ENCODE results near the gene ADAMTS9.

Gene ADAMTS9

GRCh38 chr3:64533617-64534317, 154.0 kb downstream of the ADAMTS9 start:
- DNase-seq (ENCODE audit: low read depth) = no peak

GRCh38 chr3:64530434-64531049, 157.3 kb downstream of the ADAMTS9 start:
- DNase-seq (ENCODE audit: low read depth) = no peak

- DNase-seq (ENCODE audit: low read depth) = no peak
These were observed 164.5 kb downstream of the ADAMTS9 start for GRCh38 chr3:64523324-64523723.

GRCh38 chr3:64520334-64520733, 167.5 kb downstream of the ADAMTS9 start:
- no peak for DNase-seq (ENCODE audit: low read depth)

GRCh38 chr3:64518950-64519349, 168.8 kb downstream of the ADAMTS9 start:
- DNase-seq (ENCODE audit: low read depth) = no peak

GRCh38 chr3:64518496-64518895, 169.3 kb downstream of the ADAMTS9 start:
- no peak for DNase-seq (ENCODE audit: low read depth)

GRCh38 chr3:64514889-64515288, 172.9 kb downstream of the ADAMTS9 start:
- no peak for DNase-seq (ENCODE audit: low read depth)

GRCh38 chr3:64509206-64509605, 178.6 kb downstream of the ADAMTS9 start:
- no peak for DNase-seq (ENCODE audit: low read depth)

GRCh38 chr3:64508140-64508539, 179.7 kb downstream of the ADAMTS9 start:
- no peak for DNase-seq (ENCODE audit: low read depth)

- DNase-seq (ENCODE audit: low read depth) = no peak
These were observed 181.5 kb downstream of the ADAMTS9 start for GRCh38 chr3:64506255-64506654.

GRCh38 chr3:64505419-64505818, 182.4 kb downstream of the ADAMTS9 start:
- DNase-seq (ENCODE audit: low read depth) = no peak

- DNase-seq (ENCODE audit: low read depth) = no peak
These were observed 185.5 kb downstream of the ADAMTS9 start for GRCh38 chr3:64502284-64502683.

- DNase-seq (ENCODE audit: low read depth) = no peak
These were observed 186.4 kb downstream of the ADAMTS9 start for GRCh38 chr3:64501298-64501906.

GRCh38 chr3:64496786-64497490, 190.9 kb downstream of the ADAMTS9 start:
- no peak for DNase-seq (ENCODE audit: low read depth)

GRCh38 chr3:64495781-64496334, 191.9 kb downstream of the ADAMTS9 start:
- no peak for DNase-seq (ENCODE audit: low read depth)

GRCh38 chr3:64495121-64495780, 192.5 kb downstream of the ADAMTS9 start:
- no peak for DNase-seq (ENCODE audit: low read depth)

- DNase-seq (ENCODE audit: low read depth) = no peak
These were observed 193.3 kb downstream of the ADAMTS9 start for GRCh38 chr3:64494526-64494925.

- DNase-seq (ENCODE audit: low read depth) = no peak
These were observed 194.7 kb downstream of the ADAMTS9 start for GRCh38 chr3:64493149-64493548.

- no peak for DNase-seq (ENCODE audit: low read depth)
These were observed 196.0 kb downstream of the ADAMTS9 start for GRCh38 chr3:64491843-64492242.

GRCh38 chr3:64490180-64490724, 197.5 kb downstream of the ADAMTS9 start:
- DNase-seq (ENCODE audit: low read depth) = no peak

- DNase-seq (ENCODE audit: low read depth) = no peak
These were observed 198.3 kb downstream of the ADAMTS9 start for GRCh38 chr3:64489361-64490044.

Measured in activated T-cell treated with anti-CD3 and anti-CD28 coated beads for 1 hour (primary cell).